NCI-H128 (cell line): ENCODE data around the gene SYNGR3.
"Not testable (repeated sequence)": the region's sequence is repeated elsewhere in the genome, so short reads cannot be mapped to it uniquely, and the experiment has no call there.

Experiments
- DNase-seq: peaks from one replicate; lab custom pipeline; 2025; ENCODE audit not compliant: unreplicated experiment; lab: John Stamatoyannopoulos, UW

The SYNGR3 gene

GRCh38 chr16:1989209-1990100 lies at the start of gene SYNGR3:
TSS of gene SYNGR3 (plus strand) at chr16:1989970. CDS start at chr16:1990103, 133 bp downstream.
- DNase-seq, result no peak

- DNase-seq, result no peak
Observed at GRCh38 chr16:1940273-1941161, 49.3 kb upstream of the SYNGR3 start.

GRCh38 chr16:1941162-1942046 lies 48.4 kb upstream of the SYNGR3 start:
- DNase-seq, result no peak

- DNase-seq, result no peak
Observed at GRCh38 chr16:1942047-1942809, 47.5 kb upstream of the SYNGR3 start.

GRCh38 chr16:1942810-1943726 lies 46.7 kb upstream of the SYNGR3 start, which contains the start of gene MSRB1:
TSS of gene MSRB1 (minus strand) at chr16:1943199. CDS start at chr16:1943156, 43 bp downstream.
- DNase-seq, result peak; percentile 95

- no peak for DNase-seq
Observed at GRCh38 chr16:1944612-1945199, 45.1 kb upstream of the SYNGR3 start.

- DNase-seq, result no peak
Observed at GRCh38 chr16:1945559-1946391, 44.0 kb upstream of the SYNGR3 start.

GRCh38 chr16:1946495-1947368 lies 43.0 kb upstream of the SYNGR3 start:
- no peak for DNase-seq

GRCh38 chr16:1947369-1947670 lies 42.5 kb upstream of the SYNGR3 start:
- no peak for DNase-seq

GRCh38 chr16:1949507-1949906 lies 40.3 kb upstream of the SYNGR3 start:
- DNase-seq, result no peak

- DNase-seq, result no peak
Observed at GRCh38 chr16:1950047-1950446, 39.7 kb upstream of the SYNGR3 start.

GRCh38 chr16:1950559-1950958 lies 39.2 kb upstream of the SYNGR3 start:
- DNase-seq, result no peak

GRCh38 chr16:1953734-1954133 lies 36.0 kb upstream of the SYNGR3 start:
- no peak for DNase-seq

- DNase-seq, result not testable (repeated sequence)
Observed at GRCh38 chr16:1957434-1958142, 32.2 kb upstream of the SYNGR3 start.

GRCh38 chr16:1958143-1958491 lies 31.7 kb upstream of the SYNGR3 start:
- DNase-seq, result not testable (repeated sequence)

GRCh38 chr16:1958715-1959268 lies 31.0 kb upstream of the SYNGR3 start:
- DNase-seq, result no peak
